Measurements from ENCODE around the gene EDC3.
A peak's percentile ranks its signal among the peaks of the same experiment; 100 is the strongest.

Gene EDC3

GRCh38 chr15:74622758-74623157, 73.1 kb downstream of the EDC3 start:
- peaks cover 79% of the 10 kb centered on the region for H3K36me3 Mint-ChIP-seq (ENCODE audit: insufficient read depth)
- no peaks in the 10 kb centered on the region for H3K9me3 Mint-ChIP-seq
- peaks cover 34 to 35% of the 10 kb centered on the region in 2 donors for H3K4me1 Mint-ChIP-seq (ENCODE audit: low read depth in 2 of 2)
- no peak overlapping the region for H3K4me3 Mint-ChIP-seq
- no peak overlapping the region for H3K27ac Mint-ChIP-seq
- no peaks in the 10 kb centered on the region for H3K27me3 Mint-ChIP-seq
- no peak for ATAC-seq (replicated peaks)
- no peak for DNase-seq

- H3K36me3 Mint-ChIP-seq (ENCODE audit: insufficient read depth): peaks cover 72% of the 10 kb centered on the region
- no peak overlapping the region for H3K4me3 Mint-ChIP-seq
- H3K9me3 Mint-ChIP-seq: no peaks in the 10 kb centered on the region
- H3K4me1 Mint-ChIP-seq (ENCODE audit: low read depth in 2 of 2): peaks cover 42 to 43% of the 10 kb centered on the region in 2 donors
- no peak for ATAC-seq (replicated peaks)
- H3K27ac Mint-ChIP-seq: no peak overlapping the region
- no peak for DNase-seq
- H3K27me3 Mint-ChIP-seq: no peaks in the 10 kb centered on the region
Observed at GRCh38 chr15:74621936-74622335, 73.9 kb downstream of the EDC3 start.

GRCh38 chr15:74621546-74621920, 74.3 kb downstream of the EDC3 start:
- H3K4me3 Mint-ChIP-seq: no peak overlapping the region
- H3K4me1 Mint-ChIP-seq (ENCODE audit: low read depth in 2 of 2): peaks cover 46 to 47% of the 10 kb centered on the region in 2 donors
- no peaks in the 10 kb centered on the region for H3K9me3 Mint-ChIP-seq
- DNase-seq (no peak), ATAC-seq (replicated peaks) (no peak)
- no peaks in the 10 kb centered on the region for H3K27me3 Mint-ChIP-seq
- peak overlapping the region in 1 of 2 donors; percentile 87 for H3K27ac Mint-ChIP-seq
- H3K36me3 Mint-ChIP-seq (ENCODE audit: insufficient read depth): peaks cover 75% of the 10 kb centered on the region

- Mint-ChIP-seq H3K27ac (peak overlapping the region; percentile 9 to 87), H3K27me3 (no peaks in the 10 kb centered on the region), H3K9me3 (no peaks in the 10 kb centered on the region), H3K4me3 (peak overlapping the region; percentile 7 to 42), H3K36me3 (ENCODE audit: insufficient read depth) (peaks cover 76% of the 10 kb centered on the region), H3K4me1 (ENCODE audit: low read depth in 2 of 2) (peaks cover 49 to 50% of the 10 kb centered on the region in 2 donors)
- DNase-seq (peak; percentile 65 to 69 (median 67)), ATAC-seq (replicated peaks) (peak; percentile 87)
Observed at GRCh38 chr15:74620636-74621545, 74.9 kb downstream of the EDC3 start.

DNA sequence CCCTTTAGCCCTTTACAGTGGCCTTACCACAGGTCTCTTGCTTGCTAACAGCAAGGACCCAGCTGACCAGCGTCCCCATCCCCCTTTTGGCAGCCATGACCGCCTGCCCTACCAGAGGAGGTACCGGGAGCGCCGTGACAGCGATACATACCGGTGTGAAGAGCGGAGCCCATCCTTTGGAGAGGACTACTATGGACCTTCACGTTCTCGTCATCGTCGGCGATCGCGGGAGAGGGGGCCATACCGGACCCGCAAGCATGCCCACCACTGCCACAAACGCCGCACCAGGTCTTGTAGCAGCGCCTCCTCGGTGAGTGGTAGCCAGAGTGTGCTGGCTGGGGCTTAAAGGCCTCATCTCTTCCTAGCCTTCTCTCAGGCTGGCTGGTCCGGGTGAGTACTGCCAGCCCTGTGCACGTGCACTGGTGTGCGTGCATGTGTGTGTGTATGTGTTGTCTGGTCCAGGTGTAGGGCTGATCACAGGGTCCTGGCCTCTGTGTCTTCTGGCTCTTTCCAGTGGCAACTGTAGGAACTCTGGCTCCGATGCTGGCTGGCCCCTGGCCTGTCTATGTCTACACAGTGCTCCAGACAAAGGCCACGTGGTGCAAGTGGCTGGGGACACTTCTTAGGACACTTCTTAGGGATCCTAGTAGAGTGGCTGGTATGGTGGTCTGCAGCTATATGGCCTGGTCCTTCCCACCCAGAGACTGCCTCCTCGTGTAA, 75.7 kb downstream of the EDC3 start:
- peaks cover 50% of the 10 kb centered on the region in 2 donors for H3K4me1 Mint-ChIP-seq (ENCODE audit: low read depth in 2 of 2)
- ATAC-seq (replicated peaks): no peak
- H3K27ac Mint-ChIP-seq: peak overlapping the region in 1 of 2 donors; percentile 85
- peaks cover 70% of the 10 kb centered on the region for H3K36me3 Mint-ChIP-seq (ENCODE audit: insufficient read depth)
- H3K4me3 Mint-ChIP-seq: no peak overlapping the region
- no peaks in the 10 kb centered on the region for H3K27me3 Mint-ChIP-seq
- no peaks in the 10 kb centered on the region for H3K9me3 Mint-ChIP-seq
- DNase-seq: no peak

- no peaks in the 10 kb centered on the region for H3K9me3 Mint-ChIP-seq
- H3K4me1 Mint-ChIP-seq (ENCODE audit: low read depth in 2 of 2): peaks cover 50% of the 10 kb centered on the region in 2 donors
- H3K36me3 Mint-ChIP-seq (ENCODE audit: insufficient read depth): peaks cover 67% of the 10 kb centered on the region
Observed at GRCh38 chr15:74618841-74619596, 76.8 kb downstream of the EDC3 start.

GRCh38 chr15:74616996-74617395, 78.8 kb downstream of the EDC3 start:
- DNase-seq: no peak
- Mint-ChIP-seq H3K27me3 (no peaks in the 10 kb centered on the region), H3K4me1 (ENCODE audit: low read depth in 2 of 2) (peaks cover 44 to 55% of the 10 kb centered on the region in 2 donors), H3K9me3 (no peaks in the 10 kb centered on the region), H3K4me3 (peak overlapping the region; percentile 91 to 92), H3K36me3 (ENCODE audit: insufficient read depth) (peaks cover 48% of the 10 kb centered on the region), H3K27ac (peak overlapping the region; percentile 96 to 98)
- ATAC-seq (replicated peaks): no peak

More at GRCh38 chr15:74618841-74619596, 76.8 kb downstream of the EDC3 start:
- DNase-seq (no peak), ATAC-seq (replicated peaks) (no peak)
- Mint-ChIP-seq H3K27ac (peak overlapping the region in 1 of 2 donors; percentile 85), H3K4me3 (no peak overlapping the region), H3K27me3 (no peaks in the 10 kb centered on the region)

GRCh38 chr15:74616366-74616939, 79.4 kb downstream of the EDC3 start:
- Mint-ChIP-seq H3K36me3 (ENCODE audit: insufficient read depth) (peaks cover 43% of the 10 kb centered on the region), H3K9me3 (no peaks in the 10 kb centered on the region), H3K4me3 (peak overlapping the region; percentile 91 to 92), H3K4me1 (ENCODE audit: low read depth in 2 of 2) (peaks cover 41 to 55% of the 10 kb centered on the region in 2 donors), H3K27ac (peak overlapping the region; percentile 96 to 98), H3K27me3 (no peaks in the 10 kb centered on the region)
- ATAC-seq (replicated peaks): peak; percentile 6
- peak; percentile 62 to 70 (median 64) for DNase-seq

DNA sequence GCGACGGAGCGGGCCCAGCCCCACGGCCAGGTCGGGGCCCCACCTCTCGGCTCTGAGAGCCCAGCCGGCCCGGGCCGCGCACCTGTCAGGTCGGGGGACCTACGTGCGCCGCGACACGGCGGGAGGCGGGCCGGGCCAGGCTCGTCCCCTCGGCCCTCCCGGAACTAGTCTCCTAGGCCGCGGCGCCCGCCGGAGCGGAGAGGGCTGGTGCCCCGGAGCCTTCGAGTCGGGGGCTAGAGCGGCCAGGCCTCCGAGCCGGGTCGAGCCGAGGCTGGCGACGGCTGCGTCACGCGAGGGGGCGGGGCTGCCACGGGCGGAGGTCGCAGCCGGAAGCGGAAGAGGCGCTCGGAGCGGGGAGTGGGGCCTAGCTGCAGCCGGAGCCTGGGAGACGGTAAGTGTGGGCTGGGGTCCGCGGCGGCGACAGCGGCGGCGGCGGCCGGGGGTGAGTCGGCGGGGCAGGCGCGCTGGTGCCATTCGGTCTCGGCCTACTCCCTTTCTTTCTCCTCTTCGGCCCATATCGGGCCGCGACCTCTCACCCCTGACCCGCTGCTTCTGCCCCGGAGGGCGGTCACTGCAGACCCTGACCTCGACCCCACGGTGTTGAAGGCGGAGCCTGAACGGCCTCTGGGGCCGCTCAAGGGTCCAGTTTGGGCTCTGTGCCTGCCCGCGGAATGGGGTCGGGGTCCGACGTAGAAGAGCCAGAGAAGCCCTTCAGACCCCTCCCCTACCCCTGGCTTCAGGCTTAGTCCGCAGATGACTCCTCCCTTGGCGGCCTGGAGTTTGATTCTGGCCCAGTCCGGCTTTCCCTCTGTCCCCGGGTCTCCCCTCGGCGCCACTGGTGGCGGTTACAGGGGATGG, 80.1 kb downstream of the EDC3 start, which contains the start of gene CLK3:
TSS of gene CLK3 (plus strand) at position 329 of the 858 bp plus-strand sequence. CDS start 3,361 bp downstream, outside the sequence.
- Mint-ChIP-seq H3K36me3 (ENCODE audit: insufficient read depth) (peaks cover 36% of the 10 kb centered on the region), H3K4me1 (ENCODE audit: low read depth in 2 of 2) (peaks cover 35 to 48% of the 10 kb centered on the region in 2 donors)

DNA sequence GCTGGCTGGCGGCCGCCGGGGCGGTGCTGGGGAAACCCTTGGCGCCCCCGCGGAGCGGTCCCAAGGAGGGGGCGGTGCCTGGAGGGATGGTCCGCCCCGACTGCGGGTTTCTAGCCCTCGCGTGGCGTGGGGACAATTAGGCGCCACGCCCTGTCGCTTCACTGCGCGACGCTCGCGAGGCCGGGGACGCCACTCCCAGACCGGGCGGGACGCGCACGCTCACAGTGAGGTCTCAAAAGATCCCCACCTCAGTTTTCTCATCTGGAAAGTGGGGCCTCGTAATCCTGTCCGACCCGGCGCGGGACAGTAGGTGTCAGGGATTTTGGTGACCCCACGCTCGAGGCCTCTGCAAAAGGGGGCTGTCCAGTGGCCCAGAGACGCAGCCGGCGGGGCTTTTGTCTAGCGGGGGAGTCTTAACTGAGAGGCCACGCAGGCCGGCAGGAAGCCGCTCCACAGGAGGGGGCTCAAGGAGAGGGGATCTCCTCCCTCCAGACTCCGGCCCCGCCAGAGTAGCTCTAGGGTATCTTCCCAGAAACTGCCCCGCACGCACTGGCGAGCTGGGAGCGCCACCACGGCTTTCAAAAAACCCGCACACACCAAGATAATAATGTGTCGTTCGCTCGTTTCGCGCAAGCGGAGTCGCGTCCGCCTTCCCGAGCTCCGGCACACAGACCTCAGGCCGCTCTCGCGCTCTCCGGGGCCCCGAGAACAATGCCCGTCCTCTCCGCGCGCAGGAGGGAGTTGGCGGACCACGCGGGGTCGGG, 80.9 kb downstream of the EDC3 start:
- Mint-ChIP-seq H3K9me3 (no peaks in the 10 kb centered on the region), H3K27me3 (no peaks in the 10 kb centered on the region), H3K36me3 (ENCODE audit: insufficient read depth) (peaks cover 29% of the 10 kb centered on the region), H3K4me1 (ENCODE audit: low read depth in 2 of 2) (peaks cover 30 to 41% of the 10 kb centered on the region in 2 donors), H3K27ac (peak overlapping the region; percentile 96 to 98), H3K4me3 (peak overlapping the region; percentile 91 to 92)
- DNase-seq: peak; percentile 94 to 97 (median 95)
- ATAC-seq (replicated peaks): peak; percentile 74

More for the DNA sequence above, 80.1 kb downstream of the EDC3 start, which contains the start of gene CLK3:
- H3K4me3 Mint-ChIP-seq: peak within 1 kb of the TSS; percentile 91 to 92
- H3K9me3 Mint-ChIP-seq: no peaks in the 10 kb centered on the region
- H3K27ac Mint-ChIP-seq: peak within 1 kb of the TSS; percentile 96 to 98
- DNase-seq (peak; percentile 93 to 95 (median 94)), ATAC-seq (replicated peaks) (peak; percentile 69)
- H3K27me3 Mint-ChIP-seq: no peaks in the 10 kb centered on the region

- DNase-seq (no peak), ATAC-seq (replicated peaks) (no peak)
- H3K9me3 Mint-ChIP-seq: no peaks in the 10 kb centered on the region
- H3K27ac Mint-ChIP-seq: peak overlapping the region; percentile 96 to 98
- H3K36me3 Mint-ChIP-seq (ENCODE audit: insufficient read depth): peaks cover 21% of the 10 kb centered on the region
- peaks cover 23 to 35% of the 10 kb centered on the region in 2 donors for H3K4me1 Mint-ChIP-seq (ENCODE audit: low read depth in 2 of 2)
- H3K4me3 Mint-ChIP-seq: peak overlapping the region; percentile 91 to 92
- no peaks in the 10 kb centered on the region for H3K27me3 Mint-ChIP-seq
Observed at GRCh38 chr15:74613953-74614743, 81.7 kb downstream of the EDC3 start.
